Neural cell (in vitro differentiated cells): ENCODE results near the gene MEGF9. TPM values are rescaled to one million over a fixed set of nuclear protein-coding genes. Genes with fewer than 3 reads are reported as not detected.
"Not testable (repeated sequence)": the region's sequence is repeated elsewhere in the genome, so short reads cannot be mapped to it uniquely, and the experiment has no call there.

Source experiments
- H2AFZ ChIP-seq: fragments of 200-600, 300-800 bp; sonication (generic), shearing (Covaris generic); 2 replicates; pipeline ENCODE4 v1.6.0; 2014; ENCODE audit warnings: low read depth, mild to moderate bottlenecking, antibody characterized with exemption, low read length, moderate library complexity
- H3F3A ChIP-seq: fragments of 200-600 bp; shearing (Covaris generic); 2 replicates; pipeline ENCODE4 v1.6.1; 2016; ENCODE audit warnings: mild to moderate bottlenecking, moderate library complexity, mixed read lengths, antibody characterized with exemption, low read length; ENCODE audit not compliant: insufficient read depth, poor library complexity, severe bottlenecking
- H3K27ac ChIP-seq: fragments of 200-600, 300-800 bp; sonication (generic), shearing (Covaris generic); 2 replicates; pipeline ENCODE4 v1.5.1; 2014; ENCODE audit warnings: mild to moderate bottlenecking, low read length, moderate library complexity
- H3K27me3 ChIP-seq: fragments of 300-800, 200-600 bp; sonication (generic), shearing (Covaris generic); 2 replicates; pipeline ENCODE4 v1.6.0; 2014; ENCODE audit warnings: mild to moderate bottlenecking, low read depth, low read length, moderate library complexity; ENCODE audit not compliant: insufficient read depth
- H3K36me3 ChIP-seq: fragments of 300-800, 200-600 bp; sonication (generic), shearing (Covaris generic); 2 replicates; pipeline ENCODE4 v1.5.1; 2014; ENCODE audit warnings: mild to moderate bottlenecking, antibody characterized with exemption, low read length, moderate library complexity; ENCODE audit not compliant: insufficient read depth
- H3K4me2 ChIP-seq: fragments of 300-800, 200-600 bp; sonication (generic), shearing (Covaris generic); 2 replicates; pipeline ENCODE4 v1.6.0; 2014; ENCODE audit warnings: mild to moderate bottlenecking, low read length
- H3K4me3 ChIP-seq: fragments of 300-800, 200-600 bp; sonication (generic), shearing (Covaris generic); 2 replicates; pipeline ENCODE4 v1.5.1; 2014; ENCODE audit warnings: mild to moderate bottlenecking, low read length, moderate library complexity
- H3K79me2 ChIP-seq: fragments of 200-600 bp; shearing (Covaris generic); replicated peaks from 2 replicates; pipeline ENCODE4 v1.6.0; 2014; ENCODE audit warnings: mild to moderate bottlenecking, low read length, moderate library complexity; ENCODE audit not compliant: insufficient read depth
- H3K9ac ChIP-seq: fragments of 300-800, 200-600 bp; sonication (generic), shearing (Covaris generic); 2 replicates; pipeline ENCODE4 v1.6.1; 2016; ENCODE audit warnings: mild to moderate bottlenecking, low read length, mixed read lengths
- H3K9me2 ChIP-seq: fragments of 200-600 bp; shearing (Covaris generic); 2 replicates; pipeline ENCODE4 v1.6.1; 2016; ENCODE audit warnings: mild to moderate bottlenecking, low read length, mixed read lengths; ENCODE audit not compliant: insufficient read depth
- H3K9me3 ChIP-seq: fragments of 200-600, 300-800 bp; sonication (generic), shearing (Covaris generic); 2 replicates; pipeline ENCODE4 v1.6.1; 2016; ENCODE audit warnings: mild to moderate bottlenecking, mixed run types, low read length, moderate library complexity, mixed read lengths
- H4K20me1 ChIP-seq: fragments of 200-600 bp; shearing (Covaris generic); 2 replicates; pipeline ENCODE4 v1.6.1; 2016; ENCODE audit warnings: mild to moderate bottlenecking, mixed run types; ENCODE audit not compliant: insufficient read depth
- CTCF ChIP-seq: fragments of 450-650 bp; IDR thresholded peaks from 2 replicates; pipeline ENCODE4 v1.5.1; 2014; ENCODE audit warnings: antibody characterized with exemption, mild to moderate bottlenecking, moderate library complexity; ENCODE audit not compliant: poor library complexity, severe bottlenecking
- EP300 ChIP-seq: fragments of 450-650 bp; conservative IDR thresholded peaks from 2 replicates; pipeline ENCODE4 v1.6.1; 2014; ENCODE audit warnings: antibody characterized with exemption, mild to moderate bottlenecking, moderate library complexity; ENCODE audit not compliant: poor library complexity, severe bottlenecking
- EZH2 ChIP-seq: fragments of 200-600, 300-800 bp; shearing (Covaris generic), sonication (generic); IDR thresholded peaks from 2 replicates; pipeline ENCODE4 v1.6.1; 2014; ENCODE audit warnings: antibody characterized with exemption, low read length, borderline replicate concordance, mild to moderate bottlenecking; ENCODE audit not compliant: insufficient read depth, poor library complexity, severe bottlenecking
- MXI1 ChIP-seq: fragments of 450-650 bp; conservative IDR thresholded peaks from 2 replicates; pipeline ENCODE4 v1.6.1; 2014; ENCODE audit warnings: antibody characterized with exemption, mild to moderate bottlenecking; ENCODE audit not compliant: poor library complexity, severe bottlenecking
- POLR2AphosphoS5 ChIP-seq: IDR thresholded peaks from 2 replicates; pipeline ENCODE4 v1.6.1; 2012
- RAD21 ChIP-seq: fragments of 450-650 bp; conservative IDR thresholded peaks from 2 replicates; pipeline ENCODE4 v1.6.1; 2014; ENCODE audit warnings: antibody characterized with exemption, mild to moderate bottlenecking, moderate library complexity
- REST ChIP-seq: IDR thresholded peaks from 2 replicates; pipeline ENCODE4 v1.6.1; 2012; ENCODE audit warnings: borderline replicate concordance
- SMC3 ChIP-seq: fragments of 450-650 bp; conservative IDR thresholded peaks from 2 replicates; pipeline ENCODE4 v1.6.1; 2014; ENCODE audit warnings: antibody characterized with exemption, mild to moderate bottlenecking, moderate library complexity; ENCODE audit not compliant: poor library complexity
- TAF1 ChIP-seq: IDR thresholded peaks from 2 replicates; pipeline ENCODE4 v1.6.1; 2012; ENCODE audit warnings: low read depth
- polyA plus RNA-seq: library from polyadenylated mRNA; depleted of rRNA; stranded (reverse); fragments of >200 nt; gene quantifications from 2 replicates; pipeline ENCODE4 v1.2.3, GENCODE V29; 2014

MEGF9 gene
- polyA plus RNA-seq, 1 donor from 2014 or later = 35.0 TPM

GRCh38 chr9:120630333-120630732, 83.9 kb downstream of the MEGF9 start:
- Histone ChIP-seq H3K4me2 (no peak overlapping the region), H3K27ac (no peak overlapping the region), H3F3A (no peaks in the 10 kb centered on the region), H3K79me2 (no peaks in the 10 kb centered on the region), H3K27me3 (no peaks in the 10 kb centered on the region), H3K9me2 (no peaks in the 10 kb centered on the region), H3K4me3 (no peak overlapping the region), H2AFZ (no peak overlapping the region), H3K9me3 (peaks cover 7% of the 10 kb centered on the region), H3K36me3 (peaks cover 6% of the 10 kb centered on the region), H3K9ac (no peak overlapping the region), H4K20me1 (no peaks in the 10 kb centered on the region)
- no peak for TF ChIP-seq MXI1
- no peak for TF ChIP-seq POLR2AphosphoS5
- TF ChIP-seq EZH2 = no peak
- no peak for TF ChIP-seq SMC3
- no peak for TF ChIP-seq TAF1
- TF ChIP-seq REST = no peak
- TF ChIP-seq RAD21 = no peak
- TF ChIP-seq EP300 = no peak
- TF ChIP-seq CTCF = no peak

DNA sequence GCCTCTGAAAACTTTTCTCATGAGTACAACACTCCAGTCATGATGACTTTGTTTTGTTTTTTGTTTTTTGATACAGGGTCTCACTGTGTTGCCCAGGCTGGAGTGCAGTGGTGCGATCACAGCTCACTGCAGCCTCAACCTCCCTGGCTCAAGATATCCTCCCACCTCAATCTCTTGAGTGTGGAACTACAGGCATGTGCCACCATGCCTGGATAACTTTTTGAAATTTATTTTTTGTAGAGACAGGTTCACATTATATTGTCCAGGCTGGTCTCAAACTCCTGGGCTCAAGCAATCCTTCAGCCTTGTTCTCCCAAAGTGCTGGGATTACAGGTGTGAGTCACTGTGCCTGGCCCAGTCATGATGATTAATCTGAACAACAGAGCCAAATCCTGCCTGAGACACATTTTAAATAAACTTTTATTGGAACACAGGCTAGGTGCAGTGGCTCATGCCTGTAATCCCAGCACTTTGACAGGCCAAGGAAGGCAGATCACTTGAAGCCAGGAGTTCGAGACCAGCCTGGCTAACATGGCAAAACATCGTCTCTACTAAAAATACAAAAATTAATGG, 85.3 kb downstream of the MEGF9 start:
- not testable (repeated sequence) for H3K27me3 ChIP-seq, H3K79me2 ChIP-seq, H3K4me3 ChIP-seq, H3K4me2 ChIP-seq, H4K20me1 ChIP-seq, H3K9me2 ChIP-seq, H3K27ac ChIP-seq, H3K9me3 ChIP-seq, H3F3A ChIP-seq, H3K36me3 ChIP-seq, H2AFZ ChIP-seq, H3K9ac ChIP-seq
